Colonic mucosa (tissue), 4 donors: ENCODE measurements around the gene DUSP9. TPM values are rescaled to one million over a fixed set of nuclear protein-coding genes. Genes with fewer than 3 reads are reported as not detected.

ENCODE experiments used
- DNase-seq: peaks from one replicate; pipeline ENCODE4 v3.0.0-alpha.2; 2020
- H3K27ac ChIP-seq: fragments of 200-600 bp; one replicate; pipeline ENCODE4 v1.8.0; 2021
- H3K27me3 ChIP-seq: fragments of 200-600 bp; one replicate; pipeline ENCODE4 v1.8.0; 2021
- H3K36me3 ChIP-seq: fragments of 200-600 bp; one replicate; pipeline ENCODE4 v1.8.0; 2021
- H3K4me1 ChIP-seq: fragments of 200-600 bp; one replicate; pipeline ENCODE4 v1.8.0; 2021; ENCODE audit warnings: mild to moderate bottlenecking
- H3K4me3 ChIP-seq: fragments of 200-600 bp; one replicate; pipeline ENCODE4 v1.8.0; 2021
- H3K9ac ChIP-seq, 2 donors: one replicate each; pipeline ENCODE4 v1.7.0; 2013; ENCODE audit warnings: control low read depth in 2 of 2, low read depth in 2 of 2, low read length in 2 of 2
- H3K9me3 ChIP-seq: fragments of 200-600 bp; one replicate; pipeline ENCODE4 v1.8.0; 2021
- intact Hi-C: fragments of 100-400 bp; cut with DNase I; formaldehyde crosslinking; loops from one replicate; pipeline ENCODE4 v1.14.1; 2022
- total RNA-seq, 2 donors: library from RNA; stranded (reverse); fragmentation: NEBNext Ultra II Directional in 1 of 2; extraction: Animal tissue kit (Norgen Biotek cat#: 25700) in 1 of 2; gene quantifications; one replicate each; pipeline ENCODE4 v1.2.1, GENCODE V29; 2021
- TF ChIP-seq, protein P1 (sequence below): fragments of 200-600 bp; IDR thresholded peaks from one replicate; pipeline ENCODE4 v1.8.0; 2022; ENCODE audit warnings: antibody characterized with exemption, mild to moderate bottlenecking
- donor health status: healthy.
- donor health status: DM: no; HTN: no; CAD: no.
- donor health status: DM: no; HTN: no; CAD: no.

Gene DUSP9
- total RNA-seq, 2 donors from 2014 or later: 0.49 TPM; not detected in 1

DNA sequence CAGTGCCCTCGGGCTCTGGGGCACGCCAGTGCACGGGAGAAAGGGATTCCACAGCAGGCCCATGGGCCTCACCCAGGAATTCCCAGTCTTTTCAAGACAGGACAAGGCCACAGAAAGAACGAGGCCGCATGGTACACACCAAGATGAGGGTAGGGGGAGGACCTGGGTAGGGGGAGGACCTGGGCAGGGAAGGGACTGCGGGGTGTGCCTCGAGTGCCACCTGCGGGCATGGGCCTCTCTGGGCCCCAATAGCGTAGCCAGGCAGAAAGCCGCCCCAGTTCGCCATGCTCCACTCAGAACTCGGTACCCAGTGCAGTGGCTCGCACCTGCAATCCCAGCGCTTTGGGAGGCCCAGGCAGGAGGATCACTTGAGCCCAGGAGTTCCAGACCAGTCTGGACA is 14.0 kb upstream of the DUSP9 start:
- Histone ChIP-seq H3K9ac (no peak overlapping the region), H3K4me3 (no peak overlapping the region), H3K4me1 (no peaks in the 10 kb centered on the region), H3K9me3 (no peaks in the 10 kb centered on the region), H3K36me3 (no peaks in the 10 kb centered on the region), H3K27ac (no peak overlapping the region), H3K27me3 (no peaks in the 10 kb centered on the region)
- no peak for DNase-seq
- intact Hi-C loops: no loop called here
- TF ChIP-seq, protein P1, sequence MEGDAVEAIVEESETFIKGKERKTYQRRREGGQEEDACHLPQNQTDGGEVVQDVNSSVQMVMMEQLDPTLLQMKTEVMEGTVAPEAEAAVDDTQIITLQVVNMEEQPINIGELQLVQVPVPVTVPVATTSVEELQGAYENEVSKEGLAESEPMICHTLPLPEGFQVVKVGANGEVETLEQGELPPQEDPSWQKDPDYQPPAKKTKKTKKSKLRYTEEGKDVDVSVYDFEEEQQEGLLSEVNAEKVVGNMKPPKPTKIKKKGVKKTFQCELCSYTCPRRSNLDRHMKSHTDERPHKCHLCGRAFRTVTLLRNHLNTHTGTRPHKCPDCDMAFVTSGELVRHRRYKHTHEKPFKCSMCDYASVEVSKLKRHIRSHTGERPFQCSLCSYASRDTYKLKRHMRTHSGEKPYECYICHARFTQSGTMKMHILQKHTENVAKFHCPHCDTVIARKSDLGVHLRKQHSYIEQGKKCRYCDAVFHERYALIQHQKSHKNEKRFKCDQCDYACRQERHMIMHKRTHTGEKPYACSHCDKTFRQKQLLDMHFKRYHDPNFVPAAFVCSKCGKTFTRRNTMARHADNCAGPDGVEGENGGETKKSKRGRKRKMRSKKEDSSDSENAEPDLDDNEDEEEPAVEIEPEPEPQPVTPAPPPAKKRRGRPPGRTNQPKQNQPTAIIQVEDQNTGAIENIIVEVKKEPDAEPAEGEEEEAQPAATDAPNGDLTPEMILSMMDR: no peak

DNA sequence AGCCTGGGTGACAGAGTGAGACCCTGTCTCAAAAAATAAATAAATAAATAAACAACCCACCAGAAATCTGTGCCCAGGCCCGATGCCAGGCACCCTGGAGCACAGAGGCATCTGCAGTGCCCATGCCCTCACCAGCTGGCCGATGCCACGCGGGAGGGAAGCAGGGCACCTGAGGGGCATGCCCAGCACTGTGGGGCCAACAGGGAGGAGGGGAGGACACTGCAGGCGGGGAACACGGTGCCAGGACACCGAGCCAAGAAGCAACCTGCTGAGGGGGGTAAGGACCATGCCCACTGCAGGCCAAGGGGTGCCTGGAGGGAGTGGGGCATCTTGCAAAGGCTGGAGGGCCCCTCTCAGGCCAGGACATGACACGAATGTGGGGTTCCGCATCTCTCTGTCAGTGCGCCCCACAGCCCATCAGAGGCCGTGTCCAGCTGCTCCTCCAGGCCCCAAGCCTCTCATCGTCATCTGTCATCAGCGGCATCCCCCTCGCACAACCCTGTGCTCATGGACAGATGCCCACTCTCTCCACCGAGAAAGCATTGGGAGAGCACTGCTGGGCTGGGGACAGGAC is 13.3 kb upstream of the DUSP9 start:
- Histone ChIP-seq H3K4me1 (no peaks in the 10 kb centered on the region), H3K9ac (no peak overlapping the region), H3K9me3 (no peaks in the 10 kb centered on the region), H3K27ac (no peak overlapping the region), H3K4me3 (no peak overlapping the region), H3K27me3 (no peaks in the 10 kb centered on the region), H3K36me3 (no peaks in the 10 kb centered on the region)
- intact Hi-C loops: no loop called here
- no peak for DNase-seq
- TF ChIP-seq, protein P1: no peak

DNA sequence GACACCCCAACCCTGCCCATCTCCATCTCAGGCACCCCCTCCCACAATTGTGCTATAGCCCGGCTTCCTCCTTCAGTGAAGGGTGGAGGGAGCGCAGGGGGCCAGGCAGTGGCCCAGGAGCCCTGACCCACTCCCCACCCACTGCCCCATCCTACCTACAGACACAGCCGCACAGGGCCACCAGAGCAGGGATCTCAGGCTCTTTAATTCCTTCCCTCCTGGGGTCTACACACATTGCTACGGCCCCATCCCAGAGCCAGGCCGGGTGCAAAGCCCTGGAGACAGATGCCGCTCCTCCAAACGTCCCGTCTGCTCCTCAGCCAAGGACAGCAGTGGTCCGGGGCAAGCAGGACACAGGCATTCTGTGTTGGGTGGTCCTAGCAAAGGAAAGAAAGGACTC is 12.8 kb upstream of the DUSP9 start:
- DNase-seq: no peak
- H3K4me1 ChIP-seq: no peaks in the 10 kb centered on the region
- H3K27ac ChIP-seq: no peak overlapping the region
- no peak overlapping the region for H3K9ac ChIP-seq
- H3K27me3 ChIP-seq: no peaks in the 10 kb centered on the region
- H3K36me3 ChIP-seq: no peaks in the 10 kb centered on the region
- intact Hi-C loops: no loop called here
- TF ChIP-seq, protein P1: no peak
- no peak overlapping the region for H3K4me3 ChIP-seq
- no peaks in the 10 kb centered on the region for H3K9me3 ChIP-seq

DNA sequence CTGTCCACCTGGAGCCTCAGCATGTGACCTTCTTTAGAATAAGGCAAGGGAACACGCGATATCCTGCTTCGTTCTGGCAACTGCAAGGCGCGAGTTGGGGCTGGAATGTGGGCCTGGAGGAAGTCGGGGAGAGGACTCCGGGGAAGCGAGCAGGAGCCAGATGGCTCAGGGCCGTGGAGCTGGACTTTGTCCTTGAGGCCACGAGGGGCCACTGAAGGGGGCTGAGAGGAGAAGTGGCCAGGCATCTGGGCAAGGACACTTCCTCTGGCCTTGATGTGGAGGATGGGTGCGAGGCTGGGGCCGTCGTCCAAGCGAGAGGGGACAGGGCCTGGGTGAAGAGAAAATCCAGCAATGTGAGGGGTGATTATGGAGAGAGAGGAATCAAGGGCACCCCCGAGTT is 12.2 kb upstream of the DUSP9 start:
- Histone ChIP-seq H3K9ac (no peak overlapping the region), H3K27me3 (no peaks in the 10 kb centered on the region), H3K9me3 (no peaks in the 10 kb centered on the region), H3K36me3 (no peaks in the 10 kb centered on the region), H3K4me3 (no peak overlapping the region), H3K4me1 (no peaks in the 10 kb centered on the region), H3K27ac (no peak overlapping the region)
- no peak for DNase-seq
- TF ChIP-seq, protein P1: no peak
- intact Hi-C loops: no loop called here

DNA sequence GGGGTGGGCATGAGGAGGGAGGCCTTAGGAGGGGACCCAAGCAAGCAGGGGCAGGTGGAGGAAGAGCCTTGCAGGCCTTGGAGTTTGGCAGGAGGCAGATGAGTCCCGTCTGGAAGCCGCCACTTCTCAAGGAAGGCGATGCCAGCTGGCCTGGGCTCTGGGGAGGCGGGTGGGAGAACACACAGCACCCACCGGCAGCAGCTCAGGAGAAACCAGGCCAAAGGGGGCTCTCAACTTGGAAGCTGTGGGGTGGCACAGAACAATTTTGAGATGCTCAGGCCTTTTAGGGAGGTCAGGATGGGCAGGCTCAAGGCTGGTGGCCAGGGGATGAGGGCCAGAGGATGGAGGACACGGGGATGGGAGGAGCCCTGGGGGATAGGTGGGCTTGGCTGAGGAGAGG is 11.6 kb upstream of the DUSP9 start:
- H3K4me1 ChIP-seq: no peaks in the 10 kb centered on the region
- H3K36me3 ChIP-seq: no peaks in the 10 kb centered on the region
- no peak for DNase-seq
- no peak overlapping the region for H3K27ac ChIP-seq
- TF ChIP-seq, protein P1: no peak
- H3K9ac ChIP-seq: no peak overlapping the region
- no peaks in the 10 kb centered on the region for H3K27me3 ChIP-seq
- intact Hi-C loops: no loop called here
- H3K4me3 ChIP-seq: no peak overlapping the region
- H3K9me3 ChIP-seq: no peaks in the 10 kb centered on the region
